Measurements from ENCODE around the gene ADGRG4. TPM values are rescaled to one million over a fixed set of nuclear protein-coding genes. Genes with fewer than 3 reads are reported as not detected.
"Not testable (repeated sequence)": the region's sequence is repeated elsewhere in the genome, so short reads cannot be mapped to it uniquely, and the experiment has no call there.

The ADGRG4 gene
- total RNA-seq, 1 donor from 2014 or later, result not detected

DNA sequence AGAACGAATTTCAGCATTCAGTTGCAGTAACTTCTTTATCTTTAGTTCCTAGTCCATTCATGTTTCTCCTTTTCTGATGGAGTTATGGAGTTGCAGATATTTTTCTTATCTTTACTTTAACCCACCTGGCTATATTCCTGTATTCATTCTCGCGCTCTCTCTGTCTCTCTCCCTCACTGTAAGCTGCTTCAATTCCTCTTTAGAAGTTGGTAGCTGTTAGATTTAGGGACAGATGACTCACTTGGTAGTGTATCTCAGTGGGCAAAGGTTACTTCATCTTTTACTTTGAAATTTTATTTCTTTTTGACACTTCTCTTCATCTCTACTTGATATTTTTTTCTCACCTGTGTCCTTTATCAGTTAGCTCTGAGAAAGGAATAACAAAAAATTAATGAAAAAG lies 137.4 kb downstream of the ADGRG4 start:
- DNase-seq (ENCODE audit: low spot score), result no peak
- Mint-ChIP-seq H3K36me3 (ENCODE audit: low read depth, unreplicated experiment) (no peaks in the 10 kb centered on the region), H3K27ac (ENCODE audit: unreplicated experiment) (no peak overlapping the region), H3K4me3 (ENCODE audit: unreplicated experiment) (no peak overlapping the region), H3K4me1 (ENCODE audit: unreplicated experiment) (peaks cover 5% of the 10 kb centered on the region), H3K9me3 (ENCODE audit: unreplicated experiment) (no peaks in the 10 kb centered on the region), H3K27me3 (ENCODE audit: unreplicated experiment) (no peaks in the 10 kb centered on the region)
- TF ChIP-seq, protein P1, sequence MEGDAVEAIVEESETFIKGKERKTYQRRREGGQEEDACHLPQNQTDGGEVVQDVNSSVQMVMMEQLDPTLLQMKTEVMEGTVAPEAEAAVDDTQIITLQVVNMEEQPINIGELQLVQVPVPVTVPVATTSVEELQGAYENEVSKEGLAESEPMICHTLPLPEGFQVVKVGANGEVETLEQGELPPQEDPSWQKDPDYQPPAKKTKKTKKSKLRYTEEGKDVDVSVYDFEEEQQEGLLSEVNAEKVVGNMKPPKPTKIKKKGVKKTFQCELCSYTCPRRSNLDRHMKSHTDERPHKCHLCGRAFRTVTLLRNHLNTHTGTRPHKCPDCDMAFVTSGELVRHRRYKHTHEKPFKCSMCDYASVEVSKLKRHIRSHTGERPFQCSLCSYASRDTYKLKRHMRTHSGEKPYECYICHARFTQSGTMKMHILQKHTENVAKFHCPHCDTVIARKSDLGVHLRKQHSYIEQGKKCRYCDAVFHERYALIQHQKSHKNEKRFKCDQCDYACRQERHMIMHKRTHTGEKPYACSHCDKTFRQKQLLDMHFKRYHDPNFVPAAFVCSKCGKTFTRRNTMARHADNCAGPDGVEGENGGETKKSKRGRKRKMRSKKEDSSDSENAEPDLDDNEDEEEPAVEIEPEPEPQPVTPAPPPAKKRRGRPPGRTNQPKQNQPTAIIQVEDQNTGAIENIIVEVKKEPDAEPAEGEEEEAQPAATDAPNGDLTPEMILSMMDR (IDR thresholded peaks at IDR 0.05; ENCODE audit: unreplicated experiment), result no peak

DNA sequence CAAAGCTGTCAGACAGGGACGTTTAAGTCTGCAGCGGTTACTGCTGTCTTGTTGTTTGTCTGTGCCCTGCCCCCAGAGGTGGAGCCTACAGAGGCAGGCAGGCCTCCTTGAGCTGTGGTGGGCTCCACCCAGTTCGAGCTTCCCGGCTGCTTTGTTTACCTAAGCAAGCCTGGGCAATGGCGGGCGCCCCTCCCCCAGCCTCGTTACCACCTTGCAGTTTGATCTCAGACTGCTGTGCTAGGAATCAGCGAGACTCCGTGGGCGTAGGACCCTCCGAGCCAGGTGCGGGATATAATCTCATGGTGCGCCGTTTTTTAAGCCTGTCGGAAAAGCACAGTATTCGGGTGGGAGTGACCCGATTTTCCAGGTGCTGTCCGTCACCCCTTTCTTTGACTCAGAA lies 144.9 kb downstream of the ADGRG4 start:
- not testable (repeated sequence) for DNase-seq (ENCODE audit: low spot score); H3K4me1 Mint-ChIP-seq (ENCODE audit: unreplicated experiment); H3K4me3 Mint-ChIP-seq (ENCODE audit: unreplicated experiment); H3K9me3 Mint-ChIP-seq (ENCODE audit: unreplicated experiment); H3K27me3 Mint-ChIP-seq (ENCODE audit: unreplicated experiment); H3K36me3 Mint-ChIP-seq (ENCODE audit: low read depth, unreplicated experiment); H3K27ac Mint-ChIP-seq (ENCODE audit: unreplicated experiment)

DNA sequence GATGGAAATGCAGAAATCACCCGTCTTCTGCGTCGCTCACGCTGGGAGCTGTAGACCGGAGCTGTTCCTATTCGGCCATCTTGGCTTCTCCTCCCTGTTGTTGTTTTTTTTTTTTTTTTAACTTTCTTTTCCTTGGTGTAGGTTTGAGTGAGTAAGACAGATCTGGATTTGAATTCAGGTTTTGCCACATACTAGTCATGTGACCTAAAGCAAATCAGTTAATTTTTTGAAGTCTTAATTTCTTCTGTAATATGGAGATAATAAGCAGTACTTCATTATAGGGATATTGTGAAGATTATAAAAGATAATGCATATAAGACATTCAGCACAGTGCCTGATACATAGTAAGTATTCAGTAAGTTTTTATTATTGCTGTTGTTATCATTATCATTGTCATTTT lies 145.4 kb downstream of the ADGRG4 start:
- Mint-ChIP-seq H3K36me3 (ENCODE audit: low read depth, unreplicated experiment) (no peaks in the 10 kb centered on the region), H3K4me1 (ENCODE audit: unreplicated experiment) (no peaks in the 10 kb centered on the region), H3K27ac (ENCODE audit: unreplicated experiment) (no peak overlapping the region), H3K4me3 (ENCODE audit: unreplicated experiment) (no peak overlapping the region), H3K9me3 (ENCODE audit: unreplicated experiment) (no peaks in the 10 kb centered on the region), H3K27me3 (ENCODE audit: unreplicated experiment) (no peaks in the 10 kb centered on the region)
- TF ChIP-seq, protein P1 (IDR thresholded peaks at IDR 0.05; ENCODE audit: unreplicated experiment), result no peak
- DNase-seq (ENCODE audit: low spot score), result no peak

DNA sequence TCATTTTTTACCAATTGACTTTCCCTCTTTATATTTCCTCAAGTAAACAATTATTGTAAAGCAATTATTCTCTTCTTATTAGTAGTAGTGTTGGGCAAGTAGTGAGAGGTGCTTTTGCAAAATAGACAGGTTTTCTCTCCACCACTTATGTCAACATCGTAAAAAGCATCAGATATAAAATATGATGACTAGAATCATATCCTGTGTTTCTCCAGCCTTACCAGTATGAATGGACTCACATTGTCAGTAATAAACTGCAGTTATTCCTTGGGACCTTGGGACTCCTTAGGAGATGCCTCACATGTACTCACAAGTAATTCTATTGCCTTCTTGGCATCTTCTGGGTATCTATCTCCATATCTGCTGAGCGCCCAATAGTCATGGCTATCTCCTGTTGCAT lies 146.5 kb downstream of the ADGRG4 start:
- Mint-ChIP-seq H3K27me3 (ENCODE audit: unreplicated experiment) (no peaks in the 10 kb centered on the region), H3K4me1 (ENCODE audit: unreplicated experiment) (no peaks in the 10 kb centered on the region), H3K27ac (ENCODE audit: unreplicated experiment) (no peak overlapping the region), H3K9me3 (ENCODE audit: unreplicated experiment) (no peaks in the 10 kb centered on the region), H3K36me3 (ENCODE audit: low read depth, unreplicated experiment) (no peaks in the 10 kb centered on the region), H3K4me3 (ENCODE audit: unreplicated experiment) (no peak overlapping the region)
- TF ChIP-seq, protein P1 (IDR thresholded peaks at IDR 0.05; ENCODE audit: unreplicated experiment), result no peak
- no peak for DNase-seq (ENCODE audit: low spot score)

DNA sequence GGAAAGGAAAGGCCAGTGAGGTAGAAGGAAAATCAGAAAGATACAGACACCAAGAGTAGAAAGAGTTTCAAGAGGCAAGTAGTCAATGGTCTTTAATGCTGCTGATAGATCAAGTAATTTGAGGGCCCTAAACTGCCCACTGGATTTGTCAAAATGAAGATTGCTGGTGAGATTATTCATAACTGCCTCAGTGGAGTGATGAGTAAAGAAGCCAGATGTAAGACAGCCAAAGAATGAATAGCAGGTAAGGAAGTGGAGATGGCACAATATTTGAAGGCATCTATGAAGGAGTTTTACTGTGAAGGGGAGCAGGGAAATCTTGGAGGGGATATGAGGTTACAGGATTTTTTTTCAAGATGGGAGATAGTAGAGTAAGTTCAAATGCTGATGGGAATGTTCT lies 147.2 kb downstream of the ADGRG4 start:
- DNase-seq (ENCODE audit: low spot score), result no peak
- H3K36me3 Mint-ChIP-seq (ENCODE audit: low read depth, unreplicated experiment), result no peaks in the 10 kb centered on the region
- TF ChIP-seq, protein P1 (IDR thresholded peaks at IDR 0.05; ENCODE audit: unreplicated experiment), result no peak
- H3K27me3 Mint-ChIP-seq (ENCODE audit: unreplicated experiment), result no peaks in the 10 kb centered on the region
- H3K4me3 Mint-ChIP-seq (ENCODE audit: unreplicated experiment), result no peak overlapping the region
- no peaks in the 10 kb centered on the region for H3K9me3 Mint-ChIP-seq (ENCODE audit: unreplicated experiment)
- H3K4me1 Mint-ChIP-seq (ENCODE audit: unreplicated experiment), result no peaks in the 10 kb centered on the region
- no peak overlapping the region for H3K27ac Mint-ChIP-seq (ENCODE audit: unreplicated experiment)
